Activated naive CD8-positive, alpha-beta T cell treated with anti-CD3 and anti-CD28 coated beads for 36 hours (primary cell): ENCODE measurements around the gene SLC16A4. TPM values are rescaled to one million over a fixed set of nuclear protein-coding genes. Genes with fewer than 3 reads are reported as not detected.
"Not testable (repeated sequence)": the region's sequence is repeated elsewhere in the genome, so short reads cannot be mapped to it uniquely, and the experiment has no call there.

Experiments used
- DNase-seq: peaks from one replicate; pipeline ENCODE4 v3.0.0; 2021
- H3K27ac Mint-ChIP-seq: one replicate; pipeline ENCODE4 v1.8.0; 2022; ENCODE audit warnings: mild to moderate bottlenecking, moderate library complexity, mixed read lengths
- H3K27me3 Mint-ChIP-seq: one replicate; pipeline ENCODE4 v1.8.0; 2022; ENCODE audit warnings: mild to moderate bottlenecking, mixed read lengths
- H3K36me3 Mint-ChIP-seq: one replicate; pipeline ENCODE4 v1.8.0; 2021; ENCODE audit warnings: mild to moderate bottlenecking, mixed read lengths
- H3K4me1 Mint-ChIP-seq: one replicate; pipeline ENCODE4 v1.8.0; 2021; ENCODE audit warnings: mixed read lengths
- H3K4me3 Mint-ChIP-seq: one replicate; pipeline ENCODE4 v1.8.0; 2022; ENCODE audit warnings: mild to moderate bottlenecking, moderate library complexity, mixed read lengths
- H3K9me3 Mint-ChIP-seq: one replicate; pipeline ENCODE4 v1.8.0; 2022; ENCODE audit warnings: mixed read lengths
- total RNA-seq, 2 experiments: library from RNA; stranded (reverse); gene quantifications; one replicate each; pipeline ENCODE4 v1.2.3, GENCODE V29; 2021

SLC16A4 gene
- total RNA-seq: under 1 TPM; 0.20 to 0.21 TPM

- no peaks in the 10 kb centered on the region for H3K9me3 Mint-ChIP-seq
- H3K36me3 Mint-ChIP-seq: peaks cover 8% of the 10 kb centered on the region
These were observed at the start of gene SLC16A4 for GRCh38 chr1:110390692-110391245. Gene SLC16A4, minus strand, starts transcription at chr1:110391026. Its CDS starts 1,703 bp downstream, at chr1:110389323.

GRCh38 chr1:110439873-110440272 lies 49.0 kb upstream of the SLC16A4 start:
- not testable (repeated sequence) for H3K9me3 Mint-ChIP-seq

More at GRCh38 chr1:110390692-110391245, at the start of gene SLC16A4:
- DNase-seq: no peak
- Mint-ChIP-seq H3K27ac (no peak within 1 kb of the TSS), H3K4me1 (peaks cover 2% of the 10 kb centered on the region), H3K4me3 (no peak within 1 kb of the TSS), H3K27me3 (no peaks in the 10 kb centered on the region)

GRCh38 chr1:110438893-110439292 lies 48.1 kb upstream of the SLC16A4 start:
- DNase-seq: no peak
- H3K4me1 Mint-ChIP-seq: no peaks in the 10 kb centered on the region
- no peak overlapping the region for H3K4me3 Mint-ChIP-seq
- H3K27me3 Mint-ChIP-seq: no peaks in the 10 kb centered on the region
- H3K9me3 Mint-ChIP-seq: no peaks in the 10 kb centered on the region
- H3K27ac Mint-ChIP-seq: no peak overlapping the region
- H3K36me3 Mint-ChIP-seq: no peaks in the 10 kb centered on the region

More at GRCh38 chr1:110439873-110440272, 49.0 kb upstream of the SLC16A4 start:
- H3K27me3 Mint-ChIP-seq, H3K4me3 Mint-ChIP-seq, H3K4me1 Mint-ChIP-seq, H3K27ac Mint-ChIP-seq, DNase-seq, H3K36me3 Mint-ChIP-seq: not testable (repeated sequence)

- H3K9me3 Mint-ChIP-seq, H3K4me1 Mint-ChIP-seq, H3K27ac Mint-ChIP-seq, H3K36me3 Mint-ChIP-seq, DNase-seq, H3K4me3 Mint-ChIP-seq, H3K27me3 Mint-ChIP-seq: not testable (repeated sequence)
These were observed 46.9 kb upstream of the SLC16A4 start for GRCh38 chr1:110437645-110438299.

DNA sequence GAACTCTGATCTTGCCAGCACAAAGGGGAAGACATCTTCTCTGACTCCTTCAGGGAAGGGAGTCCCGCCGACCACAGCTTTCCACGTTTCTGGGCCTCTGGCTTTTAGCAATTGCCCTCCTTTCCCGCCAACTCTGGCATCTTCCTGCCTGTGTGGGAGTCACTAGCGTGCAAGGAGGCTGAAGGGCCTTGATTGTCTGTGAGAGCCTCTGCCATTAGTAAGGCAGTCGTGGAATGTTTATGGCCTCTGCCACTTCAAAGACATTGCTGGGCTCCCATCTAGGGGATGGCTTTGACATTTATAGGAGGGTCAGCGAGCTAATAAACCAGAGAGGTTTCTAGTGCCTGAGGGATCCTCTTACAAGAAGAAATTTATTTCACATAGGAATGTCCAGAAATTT lies 45.8 kb upstream of the SLC16A4 start:
- H3K9me3 Mint-ChIP-seq: no peaks in the 10 kb centered on the region
- H3K27me3 Mint-ChIP-seq: peaks cover 1% of the 10 kb centered on the region
- H3K27ac Mint-ChIP-seq: no peak overlapping the region
- H3K4me3 Mint-ChIP-seq: no peak overlapping the region
- H3K36me3 Mint-ChIP-seq: no peaks in the 10 kb centered on the region
- no peak for DNase-seq
- H3K4me1 Mint-ChIP-seq: no peaks in the 10 kb centered on the region

- Mint-ChIP-seq H3K4me1 (no peaks in the 10 kb centered on the region), H3K4me3 (no peak overlapping the region), H3K36me3 (no peaks in the 10 kb centered on the region), H3K9me3 (no peaks in the 10 kb centered on the region), H3K27ac (no peak overlapping the region), H3K27me3 (peaks cover 4% of the 10 kb centered on the region)
- no peak for DNase-seq
These were observed 44.1 kb upstream of the SLC16A4 start for GRCh38 chr1:110434946-110435345.

- Mint-ChIP-seq H3K27me3 (peaks cover 4% of the 10 kb centered on the region), H3K4me3 (no peak overlapping the region), H3K36me3 (no peaks in the 10 kb centered on the region), H3K9me3 (no peaks in the 10 kb centered on the region), H3K27ac (no peak overlapping the region), H3K4me1 (no peaks in the 10 kb centered on the region)
- peak; percentile 9 for DNase-seq
These were observed 43.0 kb upstream of the SLC16A4 start for GRCh38 chr1:110433803-110434202.

GRCh38 chr1:110433213-110433612 lies 42.4 kb upstream of the SLC16A4 start:
- H3K9me3 Mint-ChIP-seq: no peaks in the 10 kb centered on the region
- H3K4me1 Mint-ChIP-seq: no peaks in the 10 kb centered on the region
- H3K4me3 Mint-ChIP-seq: no peak overlapping the region
- no peak overlapping the region for H3K27ac Mint-ChIP-seq
- H3K27me3 Mint-ChIP-seq: peaks cover 4% of the 10 kb centered on the region
- DNase-seq: no peak
- no peaks in the 10 kb centered on the region for H3K36me3 Mint-ChIP-seq

- DNase-seq: no peak
- Mint-ChIP-seq H3K9me3 (no peaks in the 10 kb centered on the region), H3K4me3 (no peak overlapping the region), H3K36me3 (no peaks in the 10 kb centered on the region), H3K27me3 (peaks cover 4% of the 10 kb centered on the region), H3K27ac (no peak overlapping the region), H3K4me1 (no peaks in the 10 kb centered on the region)
These were observed 40.1 kb upstream of the SLC16A4 start for GRCh38 chr1:110430901-110431300.

GRCh38 chr1:110430366-110430765 lies 39.5 kb upstream of the SLC16A4 start:
- H3K27ac Mint-ChIP-seq: no peak overlapping the region
- no peaks in the 10 kb centered on the region for H3K4me1 Mint-ChIP-seq
- H3K36me3 Mint-ChIP-seq: no peaks in the 10 kb centered on the region
- no peak for DNase-seq
- no peaks in the 10 kb centered on the region for H3K9me3 Mint-ChIP-seq
- H3K27me3 Mint-ChIP-seq: peaks cover 4% of the 10 kb centered on the region
- no peak overlapping the region for H3K4me3 Mint-ChIP-seq

DNA sequence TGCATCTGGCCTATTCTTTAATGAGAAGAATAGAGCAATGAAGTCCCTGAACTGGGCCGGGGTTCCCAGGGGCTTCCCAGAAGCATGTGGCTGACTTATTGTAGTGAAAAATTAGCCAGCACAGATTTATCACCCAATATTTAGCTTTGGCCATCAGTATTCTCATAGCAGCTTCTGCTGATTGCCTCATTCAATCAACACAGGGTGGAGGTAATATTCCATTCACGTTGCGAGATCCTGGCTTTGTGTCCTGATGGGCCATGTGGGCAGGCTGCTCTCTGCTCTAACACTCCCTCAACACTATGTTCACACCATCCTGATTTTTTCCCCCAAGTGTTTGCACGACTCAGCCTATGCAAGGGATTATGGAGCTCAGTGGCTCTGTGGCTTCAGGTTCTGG lies 38.1 kb upstream of the SLC16A4 start:
- no peak overlapping the region for H3K4me3 Mint-ChIP-seq
- H3K27ac Mint-ChIP-seq: no peak overlapping the region
- H3K9me3 Mint-ChIP-seq: no peaks in the 10 kb centered on the region
- DNase-seq: no peak
- peaks cover 4% of the 10 kb centered on the region for H3K27me3 Mint-ChIP-seq
- no peaks in the 10 kb centered on the region for H3K4me1 Mint-ChIP-seq
- no peaks in the 10 kb centered on the region for H3K36me3 Mint-ChIP-seq

DNA sequence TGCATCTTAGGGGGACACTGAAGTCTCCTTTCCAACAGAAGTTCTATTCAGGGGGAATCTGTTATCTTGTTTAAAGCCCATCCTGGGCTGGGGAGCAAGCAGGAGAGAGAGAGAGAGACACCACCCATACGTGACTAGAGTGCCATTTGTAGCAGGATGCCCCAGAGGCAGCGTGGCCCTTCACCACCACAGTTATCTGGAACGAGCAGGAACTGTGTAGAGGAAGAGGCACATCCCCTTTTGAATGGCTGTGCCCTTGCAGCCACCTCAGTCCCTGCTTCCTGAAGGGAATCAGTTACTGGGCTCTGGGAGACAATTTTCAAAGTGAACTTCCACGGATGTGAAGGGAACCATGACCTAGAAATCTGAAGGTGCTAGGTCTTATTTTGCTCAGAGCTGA lies 36.0 kb upstream of the SLC16A4 start:
- Mint-ChIP-seq H3K36me3 (no peaks in the 10 kb centered on the region), H3K4me3 (no peak overlapping the region), H3K27ac (no peak overlapping the region), H3K4me1 (no peaks in the 10 kb centered on the region), H3K27me3 (peaks cover 4% of the 10 kb centered on the region), H3K9me3 (no peaks in the 10 kb centered on the region)
- DNase-seq: no peak

DNA sequence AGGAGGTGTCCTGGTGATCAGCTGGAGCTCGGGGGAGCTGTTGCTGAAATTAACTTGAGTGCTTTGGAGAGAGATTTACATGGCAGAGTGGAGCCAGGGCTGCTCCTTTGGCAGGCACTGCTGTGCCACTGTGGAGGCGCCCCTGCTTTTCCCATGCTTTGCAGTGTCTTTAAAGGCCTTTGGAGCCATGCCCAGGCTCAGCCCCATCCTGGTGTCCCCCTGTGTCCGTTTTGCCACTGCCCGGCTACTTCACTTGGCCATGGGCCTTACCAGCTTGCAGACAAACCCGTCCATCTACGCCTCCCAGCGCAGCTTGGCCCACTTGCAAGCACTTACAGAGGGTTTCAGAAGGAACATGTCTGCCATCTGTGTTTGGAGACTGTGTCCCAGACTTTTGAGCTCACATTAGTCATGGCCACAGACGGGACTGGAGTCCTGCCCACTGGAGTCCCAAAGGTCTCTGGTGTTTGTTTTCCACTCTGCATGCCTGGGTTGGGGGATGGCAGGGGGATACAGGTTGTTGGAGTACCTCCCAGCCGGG lies 34.9 kb upstream of the SLC16A4 start:
- Mint-ChIP-seq H3K27me3 (no peaks in the 10 kb centered on the region), H3K27ac (no peak overlapping the region), H3K9me3 (no peaks in the 10 kb centered on the region)

GRCh38 chr1:110424699-110425611 lies 34.1 kb upstream of the SLC16A4 start:
- H3K9me3 Mint-ChIP-seq: no peaks in the 10 kb centered on the region
- H3K4me1 Mint-ChIP-seq: no peaks in the 10 kb centered on the region
- H3K27ac Mint-ChIP-seq: no peak overlapping the region
- H3K4me3 Mint-ChIP-seq: no peak overlapping the region
- no peak for DNase-seq
- no peaks in the 10 kb centered on the region for H3K36me3 Mint-ChIP-seq
- H3K27me3 Mint-ChIP-seq: no peaks in the 10 kb centered on the region

More for the DNA sequence above, 34.9 kb upstream of the SLC16A4 start:
- no peak for DNase-seq
- no peak overlapping the region for H3K4me3 Mint-ChIP-seq
- no peaks in the 10 kb centered on the region for H3K4me1 Mint-ChIP-seq
- H3K36me3 Mint-ChIP-seq: no peaks in the 10 kb centered on the region
